Measurements from ENCODE around the gene CDH4.

The CDH4 gene

DNA sequence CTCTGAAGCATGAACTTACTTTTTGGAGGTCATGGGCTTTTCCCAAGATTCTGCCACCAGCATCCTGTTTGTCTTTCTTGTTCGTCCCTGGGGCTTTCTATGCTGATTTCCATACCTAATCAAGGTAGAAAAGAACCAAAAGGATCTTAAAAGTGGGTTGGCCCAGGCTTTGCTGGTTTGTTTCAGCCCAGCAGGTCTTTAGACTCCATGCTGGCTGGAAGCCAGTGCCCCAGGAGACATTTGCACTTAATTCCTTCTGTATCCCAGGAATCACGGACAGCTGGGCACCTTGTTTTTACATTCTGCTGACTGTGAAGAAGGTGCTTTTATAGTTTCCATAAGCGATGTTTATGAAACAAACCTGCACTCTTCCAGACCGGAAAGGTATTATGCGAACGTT, 195.9 kb downstream of the CDH4 start:
- TF ChIP-seq, protein P1, sequence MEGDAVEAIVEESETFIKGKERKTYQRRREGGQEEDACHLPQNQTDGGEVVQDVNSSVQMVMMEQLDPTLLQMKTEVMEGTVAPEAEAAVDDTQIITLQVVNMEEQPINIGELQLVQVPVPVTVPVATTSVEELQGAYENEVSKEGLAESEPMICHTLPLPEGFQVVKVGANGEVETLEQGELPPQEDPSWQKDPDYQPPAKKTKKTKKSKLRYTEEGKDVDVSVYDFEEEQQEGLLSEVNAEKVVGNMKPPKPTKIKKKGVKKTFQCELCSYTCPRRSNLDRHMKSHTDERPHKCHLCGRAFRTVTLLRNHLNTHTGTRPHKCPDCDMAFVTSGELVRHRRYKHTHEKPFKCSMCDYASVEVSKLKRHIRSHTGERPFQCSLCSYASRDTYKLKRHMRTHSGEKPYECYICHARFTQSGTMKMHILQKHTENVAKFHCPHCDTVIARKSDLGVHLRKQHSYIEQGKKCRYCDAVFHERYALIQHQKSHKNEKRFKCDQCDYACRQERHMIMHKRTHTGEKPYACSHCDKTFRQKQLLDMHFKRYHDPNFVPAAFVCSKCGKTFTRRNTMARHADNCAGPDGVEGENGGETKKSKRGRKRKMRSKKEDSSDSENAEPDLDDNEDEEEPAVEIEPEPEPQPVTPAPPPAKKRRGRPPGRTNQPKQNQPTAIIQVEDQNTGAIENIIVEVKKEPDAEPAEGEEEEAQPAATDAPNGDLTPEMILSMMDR (IDR thresholded peaks at IDR 0.05; ENCODE audit: extremely low read depth, missing control alignments) = no peak
- no peak for DNase-seq (ENCODE audit: low spot score)

DNA sequence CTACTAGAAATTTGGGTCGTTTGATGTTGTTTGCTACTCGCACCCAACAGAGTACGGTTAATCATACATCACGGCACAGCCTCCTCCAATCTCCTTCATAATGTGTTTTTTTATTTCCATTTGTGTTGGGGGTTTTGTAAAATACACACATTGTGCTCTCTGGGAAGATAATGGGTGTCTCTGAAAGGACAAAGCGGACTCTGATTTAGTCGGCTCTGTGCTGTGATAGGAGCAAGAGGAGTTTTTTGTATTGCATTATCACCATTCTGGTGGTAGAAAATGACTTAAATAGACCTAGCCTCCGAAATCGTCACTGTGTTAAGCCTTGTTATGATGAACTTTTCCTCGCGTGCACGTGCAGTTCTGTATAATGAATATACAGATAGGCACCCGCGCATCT, 196.3 kb downstream of the CDH4 start:
- TF ChIP-seq, protein P1 (IDR thresholded peaks at IDR 0.05; ENCODE audit: extremely low read depth, missing control alignments) = no peak
- no peak for DNase-seq (ENCODE audit: low spot score)

DNA sequence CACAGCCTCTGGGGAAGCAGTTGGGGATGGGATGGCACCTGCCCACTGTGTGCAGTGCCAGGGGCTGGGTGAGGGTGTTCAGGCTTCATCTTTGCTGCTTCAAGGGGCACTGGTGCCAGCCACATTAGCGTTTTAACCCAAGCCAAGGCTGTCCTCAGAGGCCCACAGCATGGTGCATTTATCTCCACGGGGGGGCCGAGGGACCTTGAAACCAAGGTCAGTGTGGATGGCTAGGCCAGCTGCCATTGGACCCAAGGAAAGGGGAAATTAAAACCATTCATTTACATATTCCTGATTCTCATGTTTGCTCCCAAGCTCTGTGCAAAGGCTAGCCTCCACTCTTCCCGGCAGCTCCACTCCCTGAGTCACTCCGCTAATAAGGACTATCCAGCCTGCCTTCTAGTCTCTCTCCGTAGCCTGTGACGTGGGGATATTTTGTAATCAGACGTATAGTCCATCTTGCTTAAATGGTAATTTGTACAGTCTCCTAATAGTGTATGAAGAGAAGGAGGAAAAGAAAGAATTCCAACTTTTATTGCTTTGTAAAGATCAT, 197.1 kb downstream of the CDH4 start:
- no peak for DNase-seq (ENCODE audit: low spot score)
- TF ChIP-seq, protein P1 (IDR thresholded peaks at IDR 0.05; ENCODE audit: extremely low read depth, missing control alignments) = no peak

DNA sequence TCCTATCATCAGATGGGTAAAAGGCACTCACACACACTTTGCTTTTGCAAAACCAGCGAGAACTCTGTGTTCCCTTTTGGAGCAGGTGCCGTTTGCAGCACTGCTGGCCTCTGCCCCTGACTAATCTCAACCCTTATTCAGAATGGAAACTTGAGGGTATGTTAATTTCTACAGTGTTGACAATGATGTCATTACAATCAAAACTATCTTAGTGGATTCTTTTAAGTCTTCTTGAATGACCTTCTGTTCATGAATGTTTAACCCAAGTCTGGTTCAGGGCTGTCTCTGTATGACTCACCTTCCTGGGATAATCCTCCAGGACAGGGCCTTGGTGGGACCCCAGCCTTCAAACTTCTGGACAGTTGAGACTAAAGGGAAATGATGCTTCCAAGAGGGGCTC, 197.9 kb downstream of the CDH4 start:
- no peak for DNase-seq (ENCODE audit: low spot score)
- TF ChIP-seq, protein P1 (IDR thresholded peaks at IDR 0.05; ENCODE audit: extremely low read depth, missing control alignments) = no peak

DNA sequence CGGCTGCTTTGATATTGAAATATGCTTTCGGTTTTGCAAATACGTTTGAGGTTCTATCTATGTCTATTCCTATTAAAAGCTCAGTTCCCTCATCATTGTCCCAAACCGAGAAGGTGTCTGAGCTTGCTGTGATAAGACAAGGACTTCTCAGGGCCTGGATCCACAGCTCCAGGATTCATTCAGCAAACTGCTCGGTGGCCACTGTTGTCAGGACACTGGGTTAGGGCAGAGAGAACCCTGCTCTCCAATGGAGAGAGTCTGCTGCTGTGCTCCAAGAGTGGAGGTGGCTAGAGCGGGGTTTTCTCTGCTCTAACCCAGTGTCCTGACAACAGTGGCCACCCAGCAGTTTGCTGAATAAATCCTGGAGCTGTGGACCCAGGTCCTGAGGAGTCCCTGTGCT, 198.5 kb downstream of the CDH4 start:
- TF ChIP-seq, protein P1 (IDR thresholded peaks at IDR 0.05; ENCODE audit: extremely low read depth, missing control alignments) = no peak
- no peak for DNase-seq (ENCODE audit: low spot score)

DNA sequence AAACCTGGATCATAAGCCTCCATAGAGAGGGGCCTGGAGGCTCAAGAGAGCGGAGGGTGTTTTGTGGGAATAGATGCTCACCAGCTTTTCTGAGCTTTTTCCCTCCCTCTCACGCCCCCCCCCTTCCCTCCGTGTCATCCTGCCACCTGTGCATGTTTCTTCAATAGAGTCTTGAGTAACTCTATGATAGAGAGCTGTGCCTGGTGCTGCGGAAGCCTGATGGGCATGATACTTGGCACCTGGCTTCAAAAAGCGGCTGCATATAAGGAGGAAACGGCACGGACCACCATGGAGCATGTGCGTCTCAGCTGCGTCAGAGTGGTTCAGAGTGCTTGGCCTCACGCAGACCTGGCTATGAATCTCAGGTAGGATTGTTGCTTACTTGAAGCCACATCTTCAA, 198.9 kb downstream of the CDH4 start:
- DNase-seq (ENCODE audit: low spot score) = no peak
- TF ChIP-seq, protein P1 (IDR thresholded peaks at IDR 0.05; ENCODE audit: extremely low read depth, missing control alignments) = no peak

DNA sequence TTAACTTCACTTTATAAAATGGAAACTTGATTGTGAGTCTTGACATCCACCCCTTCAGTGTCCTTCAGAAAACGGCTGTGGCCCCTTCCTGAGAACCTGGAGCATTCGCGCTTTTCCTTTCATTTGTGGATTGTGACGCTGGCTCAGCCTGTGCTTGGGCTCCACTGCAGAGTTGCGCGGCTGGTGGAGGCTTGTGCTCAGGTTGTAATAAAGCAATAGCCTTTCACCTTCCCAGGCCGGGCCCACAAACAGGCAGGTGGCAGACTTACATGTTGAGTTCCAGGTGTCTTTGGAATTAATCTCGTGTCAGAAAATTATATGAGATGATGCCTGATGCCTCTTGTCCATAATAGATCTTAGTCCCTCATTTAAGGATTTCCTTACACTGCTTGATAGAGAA, 199.9 kb downstream of the CDH4 start:
- TF ChIP-seq, protein P1 (IDR thresholded peaks at IDR 0.05; ENCODE audit: extremely low read depth, missing control alignments) = no peak
- DNase-seq (ENCODE audit: low spot score) = no peak

Data from GM20000 (cell line).